Immature natural killer cell (primary cell): ENCODE results near the gene INVS. TPM values are rescaled to one million over a fixed set of nuclear protein-coding genes. Genes with fewer than 3 reads are reported as not detected.
"Not testable (repeated sequence)": the region's sequence is repeated elsewhere in the genome, so short reads cannot be mapped to it uniquely, and the experiment has no call there.

Experiments used
- DNase-seq, 3 donors: peaks; one replicate each; pipeline ENCODE4 v3.0.0; 2022; ENCODE audit warnings: mixed read lengths in 1 of 3
- H3K27ac Mint-ChIP-seq, 6 donors: one replicate each; pipeline ENCODE4 v1.8.0; 2020; ENCODE audit warnings: mixed read lengths in 6 of 6, mild to moderate bottlenecking in 5 of 6, inconsistent platforms in 4 of 6, moderate library complexity in 3 of 6
- H3K27me3 Mint-ChIP-seq, 3 donors: one replicate each; pipeline ENCODE4 v1.8.0; 2020 to 2021; ENCODE audit warnings: low read depth in 3 of 3, mild to moderate bottlenecking in 3 of 3, mixed read lengths in 3 of 3, moderate library complexity in 3 of 3, inconsistent platforms in 1 of 3
- H3K36me3 Mint-ChIP-seq, 3 donors: one replicate each; pipeline ENCODE4 v1.8.0; 2020; ENCODE audit warnings: mixed read lengths in 3 of 3, inconsistent platforms in 2 of 3, mild to moderate bottlenecking in 2 of 3
- H3K4me1 Mint-ChIP-seq, 2 donors: one replicate each; pipeline ENCODE4 v1.8.0; 2020; ENCODE audit warnings: inconsistent platforms in 2 of 2, mild to moderate bottlenecking in 2 of 2, mixed read lengths in 2 of 2, moderate library complexity in 1 of 2
- H3K4me3 Mint-ChIP-seq, 5 donors: one replicate each; pipeline ENCODE4 v1.8.0; 2020; ENCODE audit warnings: mild to moderate bottlenecking in 5 of 5, mixed read lengths in 5 of 5, inconsistent platforms in 3 of 5, moderate library complexity in 3 of 5
- H3K9me3 Mint-ChIP-seq, 6 donors: one replicate each; pipeline ENCODE4 v1.8.0; 2020; ENCODE audit warnings: mild to moderate bottlenecking in 6 of 6, mixed read lengths in 6 of 6, inconsistent platforms in 4 of 6, moderate library complexity in 3 of 6
- polyA plus RNA-seq, 3 donors: library from polyadenylated mRNA; unstranded; fragments of 300-500 nt; fragmentation: Illumina TruSeq; gene quantifications; one replicate each; pipeline ENCODE4 v1.2.3, GENCODE V29; 2021

The INVS gene
- polyA plus RNA-seq, 3 donors from 2014 or later: 3.4 to 12.6 (median 4.9) TPM

DNA sequence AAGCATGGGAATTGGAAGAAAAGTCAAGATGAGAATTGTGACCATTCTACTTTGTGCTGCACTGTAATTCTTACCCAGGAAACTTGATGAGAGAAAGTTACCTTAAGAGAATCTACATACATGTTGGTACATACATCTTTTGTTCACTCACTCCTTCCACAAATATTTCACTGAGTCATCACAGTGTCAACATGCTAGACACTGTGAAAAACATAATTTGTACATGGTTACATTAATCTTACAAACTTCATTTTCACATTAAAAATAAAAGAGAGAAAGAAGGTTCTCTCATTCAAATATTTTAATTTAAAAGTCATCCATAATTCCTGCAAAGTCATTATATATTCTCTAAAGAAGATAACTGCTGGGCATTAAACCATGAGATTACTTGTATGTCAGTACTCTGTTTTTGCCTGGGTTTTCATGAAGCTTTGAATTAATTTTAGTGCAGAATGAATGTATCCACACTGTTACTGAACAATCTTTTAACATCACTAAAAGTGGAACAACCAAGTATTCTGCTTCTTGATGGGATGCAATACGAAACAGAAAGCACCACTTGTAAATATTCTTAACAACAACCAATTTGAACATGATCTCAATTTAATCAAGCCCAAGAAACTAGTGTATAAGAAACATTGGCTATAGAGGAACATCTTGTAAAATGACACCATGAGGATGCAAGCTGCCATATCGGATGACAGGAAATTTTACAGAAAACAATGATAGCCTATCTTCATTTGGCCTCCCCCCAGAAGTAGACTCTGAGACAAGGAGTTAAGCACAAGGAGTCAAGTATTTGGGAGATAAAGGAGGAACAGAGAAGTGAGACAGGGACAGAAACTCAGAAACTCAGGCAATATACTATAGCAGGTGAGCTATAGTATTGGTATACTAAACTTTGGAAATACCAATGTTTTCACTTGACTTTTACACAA is 28.7 kb upstream of the INVS start:
- Mint-ChIP-seq H3K4me1 (peaks cover 34 to 58% of the 10 kb centered on the region in 2 donors), H3K27ac (peak overlapping the region in 2 of 6 donors; percentile 11 to 63), H3K9me3 (no peaks in the 10 kb centered on the region), H3K4me3 (no peak overlapping the region), H3K36me3 (no peaks in the 10 kb centered on the region), H3K27me3 (peaks cover 0 to 3% (median 0%) of the 10 kb centered on the region in 3 donors)
- no peak for DNase-seq

DNA sequence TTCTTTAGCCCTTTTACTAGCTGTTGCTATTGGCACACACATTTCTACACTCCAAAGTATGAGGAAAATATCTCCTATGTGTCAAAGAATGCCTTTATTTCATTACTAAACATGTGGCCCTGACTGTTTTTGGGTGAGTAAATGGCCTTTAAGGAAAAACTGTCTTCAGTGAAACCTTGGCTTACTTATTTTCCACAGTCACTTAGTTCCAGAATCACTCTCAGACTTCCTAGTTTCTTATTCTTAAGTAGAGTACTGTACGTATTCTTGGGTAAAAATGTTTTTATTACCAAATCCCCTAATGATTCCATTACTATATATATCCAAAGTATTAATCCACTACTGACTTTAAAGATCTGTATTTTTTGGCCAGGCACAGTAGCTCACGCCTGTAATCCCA is 27.8 kb upstream of the INVS start:
- Mint-ChIP-seq H3K27me3 (peaks cover 0 to 3% (median under 1%) of the 10 kb centered on the region in 3 donors), H3K4me3 (no peak overlapping the region), H3K27ac (no peak overlapping the region), H3K4me1 (peaks cover 34 to 55% of the 10 kb centered on the region in 2 donors), H3K9me3 (no peaks in the 10 kb centered on the region), H3K36me3 (no peaks in the 10 kb centered on the region)
- DNase-seq: no peak

DNA sequence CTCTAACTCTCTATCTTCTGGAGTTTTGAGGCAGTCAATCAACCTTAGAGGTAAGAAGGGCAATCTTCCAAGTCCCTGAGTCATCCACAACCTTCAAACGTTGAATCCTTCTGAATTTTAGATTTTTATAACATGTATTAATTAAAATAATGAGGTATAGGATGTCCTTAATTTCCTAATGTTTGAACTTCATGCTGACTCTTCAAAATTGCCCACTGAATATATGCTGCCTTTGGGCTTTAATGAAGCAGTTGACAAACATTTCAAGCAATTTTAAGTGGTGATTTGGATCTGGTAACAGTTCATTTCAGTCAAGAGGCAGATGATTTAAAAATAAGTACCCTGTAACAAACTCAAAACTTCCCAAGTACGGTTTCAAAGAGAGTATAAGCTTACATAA is 26.2 kb upstream of the INVS start:
- peaks cover 0 to 3% (median 2%) of the 10 kb centered on the region in 3 donors for H3K27me3 Mint-ChIP-seq
- H3K36me3 Mint-ChIP-seq: no peaks in the 10 kb centered on the region
- H3K27ac Mint-ChIP-seq: no peak overlapping the region
- no peak overlapping the region for H3K4me3 Mint-ChIP-seq
- H3K4me1 Mint-ChIP-seq: peaks cover 34 to 60% of the 10 kb centered on the region in 2 donors
- DNase-seq: no peak
- H3K9me3 Mint-ChIP-seq: no peaks in the 10 kb centered on the region

DNA sequence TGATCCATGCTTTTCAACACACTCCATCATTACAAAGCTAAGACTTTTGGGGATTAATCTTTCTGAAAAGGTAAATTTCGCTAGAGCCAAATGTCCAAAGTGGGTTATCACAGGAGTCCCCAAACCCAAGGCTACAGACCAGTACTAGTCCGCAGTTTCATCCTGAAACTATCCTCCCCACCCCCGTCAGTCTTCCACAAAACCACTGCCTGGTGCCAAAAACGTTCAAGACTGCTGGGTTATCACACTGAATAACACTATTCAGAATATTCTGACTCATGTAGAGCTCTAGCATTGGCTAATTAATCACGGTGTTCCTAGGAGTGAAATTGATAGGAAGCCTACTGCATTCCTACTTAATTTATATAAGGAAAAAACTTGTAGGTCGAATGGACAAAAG is 24.9 kb upstream of the INVS start:
- H3K4me1 Mint-ChIP-seq: peaks cover 40 to 67% of the 10 kb centered on the region in 2 donors
- H3K36me3 Mint-ChIP-seq: no peaks in the 10 kb centered on the region
- H3K27me3 Mint-ChIP-seq: peaks cover 0 to 3% (median 2%) of the 10 kb centered on the region in 3 donors
- H3K27ac Mint-ChIP-seq: no peak overlapping the region
- DNase-seq: no peak
- H3K9me3 Mint-ChIP-seq: no peaks in the 10 kb centered on the region
- no peak overlapping the region for H3K4me3 Mint-ChIP-seq

DNA sequence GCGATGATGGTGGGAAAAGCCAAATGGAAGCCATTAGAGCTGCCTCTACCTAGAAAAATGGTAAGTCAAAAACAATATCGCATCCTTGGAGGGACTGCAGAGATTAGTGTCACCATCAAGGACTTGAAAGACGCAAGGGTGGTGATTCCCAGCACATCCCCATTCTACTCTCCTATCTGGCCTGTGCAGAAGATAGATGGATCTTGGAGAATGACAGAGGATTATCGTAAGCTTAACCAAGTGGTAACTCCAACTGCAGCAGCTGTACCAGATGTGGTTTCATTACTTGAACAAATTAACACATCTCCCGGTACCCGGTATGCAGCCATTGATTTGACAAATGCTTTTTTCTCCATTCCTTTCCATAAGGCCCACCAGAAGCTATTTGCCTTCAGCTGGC is 24.1 kb upstream of the INVS start:
- peaks cover 40 to 70% of the 10 kb centered on the region in 2 donors for H3K4me1 Mint-ChIP-seq
- H3K36me3 Mint-ChIP-seq: no peaks in the 10 kb centered on the region
- peaks cover 0 to 3% (median 2%) of the 10 kb centered on the region in 3 donors for H3K27me3 Mint-ChIP-seq
- no peak for DNase-seq
- H3K9me3 Mint-ChIP-seq: no peaks in the 10 kb centered on the region
- no peak overlapping the region for H3K27ac Mint-ChIP-seq
- no peak overlapping the region for H3K4me3 Mint-ChIP-seq

DNA sequence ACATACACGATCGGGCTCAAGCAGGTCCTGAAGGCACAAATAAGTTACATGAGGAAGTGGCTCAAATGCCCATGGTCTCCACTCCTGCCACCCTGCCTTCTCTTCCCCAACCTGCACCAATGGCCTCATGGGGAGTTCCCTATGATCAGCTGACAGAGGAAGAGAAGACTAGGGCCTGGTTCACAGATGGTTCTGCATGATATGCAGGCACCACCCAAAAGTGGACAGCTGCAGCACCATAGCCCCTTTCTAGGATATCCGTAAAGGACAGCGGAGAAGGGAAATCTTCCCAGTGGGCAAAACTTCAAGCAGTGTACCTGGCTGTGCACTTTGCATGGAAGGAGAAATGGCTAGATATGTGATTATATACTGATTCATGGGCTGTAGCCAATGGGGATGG is 22.8 kb upstream of the INVS start:
- H3K36me3 Mint-ChIP-seq, H3K27me3 Mint-ChIP-seq, H3K4me3 Mint-ChIP-seq, DNase-seq, H3K27ac Mint-ChIP-seq, H3K9me3 Mint-ChIP-seq: not testable (repeated sequence)
- H3K4me1 Mint-ChIP-seq: peaks cover 40 to 71% of the 10 kb centered on the region in 2 donors

DNA sequence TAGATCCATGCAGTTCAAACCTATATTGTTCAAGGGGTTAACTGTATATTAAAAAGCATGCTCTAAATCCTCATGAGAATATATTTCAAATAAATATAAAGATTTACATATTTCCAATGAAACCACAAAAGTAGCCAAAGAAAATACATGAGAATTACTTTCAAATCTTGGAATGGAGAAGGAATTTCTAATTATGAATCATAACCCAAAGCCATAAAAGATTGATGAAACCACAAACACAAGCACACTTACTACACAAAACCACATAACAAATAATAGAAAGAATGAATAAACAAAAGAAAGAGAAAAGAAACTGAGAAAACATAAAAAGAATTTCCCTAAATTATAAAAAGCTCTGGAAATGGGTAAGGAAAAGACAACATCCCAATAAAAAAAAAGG is 16.3 kb upstream of the INVS start:
- H3K27ac Mint-ChIP-seq: peak overlapping the region in 3 of 6 donors; percentile 23 to 80 (median 78)
- H3K4me3 Mint-ChIP-seq: no peak overlapping the region
- no peak for DNase-seq
- no peaks in the 10 kb centered on the region for H3K27me3 Mint-ChIP-seq
- H3K36me3 Mint-ChIP-seq: no peaks in the 10 kb centered on the region
- peaks cover 68 to 88% of the 10 kb centered on the region in 2 donors for H3K4me1 Mint-ChIP-seq
- no peaks in the 10 kb centered on the region for H3K9me3 Mint-ChIP-seq

DNA sequence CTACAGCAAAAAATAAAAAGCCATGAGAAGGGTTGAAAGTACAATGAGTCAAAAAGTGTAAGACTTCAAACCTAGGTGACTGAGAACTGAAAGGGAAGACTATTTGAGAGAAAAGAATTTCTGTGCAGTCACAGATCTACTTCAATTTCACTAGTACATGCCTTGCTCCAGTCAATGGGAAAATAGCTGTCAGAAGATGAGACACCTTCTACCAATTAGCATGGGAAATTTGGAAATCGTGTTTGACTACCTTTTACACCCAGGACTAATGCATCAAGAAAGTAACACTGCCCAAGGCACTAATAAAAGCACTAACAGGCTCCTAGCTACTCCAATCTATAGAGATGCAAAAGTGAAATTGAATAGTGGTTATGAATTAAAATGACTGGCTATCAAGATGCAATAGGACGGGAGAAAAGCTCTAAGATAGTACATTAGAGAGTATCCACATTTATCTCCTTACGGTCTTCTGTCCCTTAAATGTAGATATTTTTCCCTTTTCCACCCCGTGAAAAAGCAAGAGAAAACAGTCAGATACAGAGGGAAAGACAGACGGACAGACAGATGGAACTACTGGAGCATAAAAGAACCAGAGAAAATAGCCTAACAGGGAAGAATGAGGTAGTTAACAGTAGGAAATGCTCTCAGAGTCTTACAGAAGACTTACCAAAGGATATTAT is 15.5 kb upstream of the INVS start:
- H3K27ac Mint-ChIP-seq: peak overlapping the region in 5 of 6 donors; percentile 13 to 78 (median 32)
- no peaks in the 10 kb centered on the region for H3K27me3 Mint-ChIP-seq
- H3K9me3 Mint-ChIP-seq: no peaks in the 10 kb centered on the region
- H3K4me1 Mint-ChIP-seq: peaks cover 72 to 94% of the 10 kb centered on the region in 2 donors
- no peaks in the 10 kb centered on the region for H3K36me3 Mint-ChIP-seq
- no peak for DNase-seq
- peak overlapping the region in 4 of 5 donors; percentile 15 to 42 (median 35) for H3K4me3 Mint-ChIP-seq

DNA sequence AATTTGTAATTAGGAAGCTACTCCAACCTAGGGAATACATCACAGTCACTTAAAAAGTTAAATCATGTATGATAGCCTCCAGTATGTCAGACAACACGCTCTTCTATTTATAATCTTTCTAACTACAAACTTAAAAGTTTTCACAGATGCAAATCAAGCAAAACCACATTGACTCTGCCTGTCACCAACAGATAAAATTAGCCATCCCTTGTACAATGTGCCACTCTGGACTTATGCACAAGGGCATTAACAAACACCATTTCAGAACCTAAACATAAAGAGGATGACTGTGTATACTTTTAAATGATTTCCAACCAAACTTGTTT is 15.0 kb upstream of the INVS start:
- DNase-seq: no peak
- Mint-ChIP-seq H3K4me3 (peak overlapping the region in 2 of 5 donors; percentile 24 to 42), H3K27me3 (no peaks in the 10 kb centered on the region), H3K4me1 (peaks cover 72 to 94% of the 10 kb centered on the region in 2 donors), H3K27ac (peak overlapping the region in 4 of 6 donors; percentile 13 to 78 (median 22)), H3K9me3 (no peaks in the 10 kb centered on the region), H3K36me3 (no peaks in the 10 kb centered on the region)

DNA sequence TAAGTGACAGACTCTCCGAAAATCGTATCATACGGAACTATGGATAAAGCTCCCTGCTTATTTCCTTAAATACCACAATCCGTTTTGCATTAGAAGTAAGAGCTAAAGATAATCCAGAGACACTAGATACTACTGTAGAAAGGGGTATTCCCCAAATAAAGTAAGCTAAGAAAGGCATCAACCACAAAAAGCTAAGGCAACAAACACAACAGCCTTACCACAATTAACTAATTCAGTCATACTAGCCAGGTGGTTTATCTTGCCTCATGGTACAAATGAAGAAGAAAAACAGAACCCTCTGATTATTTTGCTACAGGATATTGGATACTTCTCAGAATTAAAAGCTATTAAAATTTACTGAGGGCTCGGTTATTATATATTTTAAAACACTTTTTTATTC is 14.3 kb upstream of the INVS start:
- no peaks in the 10 kb centered on the region for H3K27me3 Mint-ChIP-seq
- H3K27ac Mint-ChIP-seq: peak overlapping the region in 1 of 6 donors; percentile 13
- no peaks in the 10 kb centered on the region for H3K9me3 Mint-ChIP-seq
- H3K4me3 Mint-ChIP-seq: peak overlapping the region in 1 of 5 donors; percentile 20
- peaks cover 71 to 91% of the 10 kb centered on the region in 2 donors for H3K4me1 Mint-ChIP-seq
- DNase-seq: no peak
- no peaks in the 10 kb centered on the region for H3K36me3 Mint-ChIP-seq

DNA sequence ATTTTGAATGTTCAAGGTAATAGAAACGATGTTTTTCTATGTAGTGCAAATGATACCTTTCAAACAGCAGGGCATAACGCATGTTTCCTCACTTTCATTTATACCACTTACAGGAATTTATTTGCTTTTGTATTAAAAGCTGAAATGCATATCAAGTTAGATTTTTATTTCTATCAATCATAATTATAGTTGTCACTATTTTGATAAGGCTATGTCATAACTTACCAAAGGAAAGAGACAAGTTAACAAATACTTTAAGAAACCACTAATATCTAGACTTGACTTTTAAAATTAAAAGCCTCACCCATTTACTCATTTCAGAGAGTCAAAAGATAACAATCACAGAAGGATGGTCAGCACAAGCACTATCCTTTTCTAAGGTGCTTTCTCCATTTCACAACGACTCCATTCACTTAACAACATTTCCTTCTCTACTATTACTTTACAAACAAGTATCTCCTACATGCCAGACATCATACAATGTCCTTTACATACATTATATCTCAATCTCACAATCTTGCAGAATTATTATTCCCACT is 12.9 kb upstream of the INVS start:
- Mint-ChIP-seq H3K4me3 (peak overlapping the region in 1 of 5 donors; percentile 18), H3K27me3 (no peaks in the 10 kb centered on the region), H3K36me3 (no peaks in the 10 kb centered on the region), H3K27ac (peak overlapping the region in 1 of 6 donors; percentile 15), H3K4me1 (peaks cover 63 to 85% of the 10 kb centered on the region in 2 donors), H3K9me3 (no peaks in the 10 kb centered on the region)
- DNase-seq: no peak

DNA sequence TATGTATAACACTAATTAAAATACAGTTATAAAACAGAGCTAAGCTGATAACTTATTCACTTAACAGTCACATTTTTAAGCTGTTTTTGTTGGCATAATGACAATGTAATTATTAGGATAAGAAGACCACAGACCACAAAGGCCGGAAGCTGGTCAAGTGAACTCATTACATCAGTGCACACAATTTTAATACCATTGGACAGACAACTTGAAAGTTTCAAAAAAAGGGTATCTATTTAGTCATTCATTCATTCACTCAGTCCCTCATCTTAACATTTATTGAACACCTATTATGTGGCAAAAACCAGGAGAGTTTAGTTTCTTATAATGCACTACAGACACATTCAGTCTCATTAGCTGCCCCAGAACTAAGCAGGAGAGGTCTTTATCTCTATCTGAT is 11.8 kb upstream of the INVS start:
- peak; percentile 10 to 26 (median 17) for DNase-seq
- Mint-ChIP-seq H3K27ac (peak overlapping the region; percentile 41 to 82 (median 66)), H3K36me3 (no peaks in the 10 kb centered on the region), H3K27me3 (no peaks in the 10 kb centered on the region), H3K4me3 (peak overlapping the region; percentile 53 to 81 (median 77)), H3K4me1 (peaks cover 61 to 85% of the 10 kb centered on the region in 2 donors), H3K9me3 (no peaks in the 10 kb centered on the region)

DNA sequence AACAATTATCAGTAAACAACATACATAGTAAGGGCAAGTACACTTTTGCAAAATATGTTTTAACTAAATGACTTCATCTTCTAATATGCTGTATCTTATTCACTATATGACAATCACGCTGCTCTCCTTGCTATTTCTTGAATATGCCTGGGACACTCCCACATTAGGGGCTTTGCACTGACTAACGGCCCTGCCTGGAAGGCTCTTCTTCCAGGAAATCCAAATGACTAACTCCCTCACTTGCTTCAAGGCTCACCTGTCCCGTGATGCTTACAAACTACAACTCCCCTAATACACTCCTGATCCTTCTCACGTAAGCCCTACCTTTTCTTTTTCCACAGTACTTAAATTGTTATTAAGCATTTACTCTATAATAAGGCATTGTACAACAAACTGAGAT is 10.8 kb upstream of the INVS start:
- H3K27ac Mint-ChIP-seq: peak overlapping the region; percentile 58 to 82 (median 74)
- no peaks in the 10 kb centered on the region for H3K9me3 Mint-ChIP-seq
- DNase-seq: no peak
- H3K4me3 Mint-ChIP-seq: peak overlapping the region; percentile 47 to 81 (median 77)
- H3K27me3 Mint-ChIP-seq: no peaks in the 10 kb centered on the region
- H3K4me1 Mint-ChIP-seq: peaks cover 58 to 85% of the 10 kb centered on the region in 2 donors
- no peaks in the 10 kb centered on the region for H3K36me3 Mint-ChIP-seq

DNA sequence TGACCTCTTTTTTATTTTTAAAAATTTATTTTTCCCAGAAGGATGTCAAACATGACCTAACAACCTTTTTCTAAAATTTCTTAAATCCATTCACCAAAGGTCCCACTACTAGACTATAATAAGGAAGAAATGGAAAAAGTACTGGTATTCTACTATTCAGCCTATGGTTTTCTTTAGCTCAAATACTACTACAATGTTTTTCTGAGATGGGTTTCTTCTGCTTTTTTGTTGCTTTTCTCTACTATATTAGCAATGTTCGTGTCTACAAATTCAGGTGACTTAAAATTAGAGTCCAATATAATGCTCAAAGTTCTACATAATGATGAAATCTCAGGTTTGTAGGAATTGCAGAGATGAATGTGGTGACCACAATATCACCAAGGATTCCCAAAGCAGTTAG is 8.2 kb upstream of the INVS start:
- H3K27ac Mint-ChIP-seq: peak overlapping the region in 1 of 6 donors; percentile 29

More for the DNA sequence above, 8.2 kb upstream of the INVS start:
- H3K4me3 Mint-ChIP-seq: no peak overlapping the region
- DNase-seq: no peak
- no peaks in the 10 kb centered on the region for H3K27me3 Mint-ChIP-seq
- no peaks in the 10 kb centered on the region for H3K9me3 Mint-ChIP-seq
- H3K36me3 Mint-ChIP-seq: no peaks in the 10 kb centered on the region
- H3K4me1 Mint-ChIP-seq: peaks cover 48 to 82% of the 10 kb centered on the region in 2 donors
